Myometrial cell (primary cell): ENCODE data around the gene TRIM3. TPM values are rescaled to one million over a fixed set of nuclear protein-coding genes. Genes with fewer than 3 reads are reported as not detected.

Experiments used
- total RNA-seq: library from RNA; depleted of rRNA; stranded (reverse); fragments of >200 nt; gene quantifications from 2 replicates; pipeline ENCODE4 v1.2.3, GENCODE V29; 2015

TRIM3 gene
- 12.8 and 26.5 TPM in 2 replicates for total RNA-seq

GRCh38 chr11:6473451-6474412 lies at the start of gene TRIM3:
TRIM3 (minus strand) TSS chr11:6473941; CDS start chr11:6465695, 8,246 bp downstream.

GRCh38 chr11:6497069-6497839 lies 23.5 kb upstream of the TRIM3 start, which contains the start of gene DNHD1:
DNHD1 (plus strand) TSS chr11:6497280; CDS start chr11:6498216, 936 bp downstream.

GRCh38 chr11:6481012-6481923 lies 7.5 kb upstream of the TRIM3 start, which contains the start of the genes ARFIP2 and TIMM10B:
ARFIP2 (minus strand) TSS chr11:6481331; CDS start chr11:6480421, 910 bp downstream.
TIMM10B (plus strand) TSS chr11:6481501; CDS start chr11:6481517, 16 bp downstream.

GRCh38 chr11:6440906-6441358 lies 32.8 kb downstream of the TRIM3 start, which contains the start of gene HPX:
HPX (minus strand) TSS chr11:6440987; CDS start chr11:6440963, 24 bp downstream.

GRCh38 chr11:6419009-6419631 lies 54.6 kb downstream of the TRIM3 start, which contains the start of gene APBB1:
APBB1 (minus strand) TSS chr11:6419094; CDS start chr11:6411347, 7,747 bp downstream.

Other genes with a start within 250 kb of the TRIM3 start
- 9.4 and 13.0 TPM in 2 replicates for gene FHIP1B, start 239.3 kb downstream of the TRIM3 start, total RNA-seq
- not detected in 2 replicates for gene CNGA4, start 234.9 kb downstream of the TRIM3 start, total RNA-seq
- not detected in 2 replicates for gene CCKBR, start 214.1 kb downstream of the TRIM3 start, total RNA-seq
- 515 and 705 TPM in 2 replicates for gene CAVIN3, start 153.4 kb downstream of the TRIM3 start, total RNA-seq
- 78.9 and 106 TPM in 2 replicates for gene SMPD1, start 83.5 kb downstream of the TRIM3 start, total RNA-seq
- 48.4 and 60.6 TPM in 2 replicates for gene APBB1, start 54.8 kb downstream of the TRIM3 start, total RNA-seq
- gene HPX, start 33.0 kb downstream of the TRIM3 start, total RNA-seq = not detected in 2 replicates
- 87.0 and 106 TPM in 2 replicates for gene ARFIP2, start 7.4 kb upstream of the TRIM3 start, total RNA-seq
- gene TIMM10B, start 7.6 kb upstream of the TRIM3 start, total RNA-seq = 53.2 and 55.1 TPM in 2 replicates
- 0.86 and 3.0 TPM in 2 replicates for gene DNHD1, start 23.3 kb upstream of the TRIM3 start, total RNA-seq
- gene RRP8, start 129.7 kb upstream of the TRIM3 start, total RNA-seq = 6.1 and 16.3 TPM in 2 replicates
- 326 and 346 TPM in 2 replicates for gene ILK, start 129.8 kb upstream of the TRIM3 start, total RNA-seq
- gene TAF10, start 138.3 kb upstream of the TRIM3 start, total RNA-seq = 65.6 and 79.6 TPM in 2 replicates
- 24.5 and 47.7 TPM in 2 replicates for gene TPP1, start 145.5 kb upstream of the TRIM3 start, total RNA-seq
- 11.8 and 12.8 TPM in 2 replicates for gene DCHS1, start 181.9 kb upstream of the TRIM3 start, total RNA-seq
- gene MRPL17, start 209.4 kb upstream of the TRIM3 start, total RNA-seq = 89.4 and 114 TPM in 2 replicates